NOMO-1 treated with dmso at 0.1 percent for 144 hours (cell line): ENCODE results near the gene OTUD3.
A peak's percentile ranks its signal among the peaks of the same experiment; 100 is the strongest.

ENCODE experiments used
- DNase-seq: peaks from one replicate; lab custom pipeline; 2025; ENCODE audit not compliant: unreplicated experiment; lab: John Stamatoyannopoulos, UW

The OTUD3 gene

GRCh38 chr1:19946971-19947370 is 64.8 kb downstream of the OTUD3 start:
- no peak for DNase-seq

- no peak for DNase-seq
Observed at GRCh38 chr1:19949016-19949415, 66.8 kb downstream of the OTUD3 start.

GRCh38 chr1:19954059-19954458 is 71.9 kb downstream of the OTUD3 start:
- DNase-seq: no peak

GRCh38 chr1:19955534-19956170 is 73.5 kb downstream of the OTUD3 start:
- peak; percentile 85 for DNase-seq

GRCh38 chr1:19957779-19958178 is 75.6 kb downstream of the OTUD3 start:
- DNase-seq: no peak

GRCh38 chr1:19960591-19960990 is 78.4 kb downstream of the OTUD3 start:
- no peak for DNase-seq
